CMK (cell line): ENCODE results near the gene ZNF407.

Experiments used
- DNase-seq: peaks from one replicate; pipeline ENCODE4 v3.0.0-alpha.2; 2010; ENCODE audit warnings: low read depth

The ZNF407 gene

GRCh38 chr18:75053028-75053629, 455.5 kb downstream of the ZNF407 start:
- DNase-seq, result no peak

- no peak for DNase-seq
These were observed 456.4 kb downstream of the ZNF407 start for GRCh38 chr18:75054046-75054445.

DNA sequence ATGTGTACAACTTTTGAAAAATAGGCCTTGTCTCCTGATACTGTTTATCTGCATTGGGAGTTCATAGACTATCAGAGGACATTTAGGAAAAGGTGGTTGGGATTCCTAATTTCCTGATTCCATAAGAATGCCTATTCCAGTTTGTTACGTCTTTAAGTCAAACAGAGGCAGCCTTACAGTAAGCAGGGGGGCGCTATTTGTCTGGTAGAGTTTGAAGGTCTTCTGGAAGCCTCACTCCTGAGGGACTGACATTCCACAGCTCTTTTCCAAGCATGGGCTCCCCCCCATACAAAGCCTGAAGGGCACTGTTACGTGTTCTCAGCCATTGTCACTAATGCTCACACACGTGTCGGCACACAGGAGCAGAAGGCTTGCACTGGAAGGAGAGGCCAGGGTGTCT, 456.9 kb downstream of the ZNF407 start:
- no peak for DNase-seq

GRCh38 chr18:75057169-75057960, 459.7 kb downstream of the ZNF407 start:
- DNase-seq, result no peak

- no peak for DNase-seq
These were observed 462.5 kb downstream of the ZNF407 start for GRCh38 chr18:75060185-75060584.

- DNase-seq, result no peak
These were observed 464.7 kb downstream of the ZNF407 start for GRCh38 chr18:75062297-75062886.

DNA sequence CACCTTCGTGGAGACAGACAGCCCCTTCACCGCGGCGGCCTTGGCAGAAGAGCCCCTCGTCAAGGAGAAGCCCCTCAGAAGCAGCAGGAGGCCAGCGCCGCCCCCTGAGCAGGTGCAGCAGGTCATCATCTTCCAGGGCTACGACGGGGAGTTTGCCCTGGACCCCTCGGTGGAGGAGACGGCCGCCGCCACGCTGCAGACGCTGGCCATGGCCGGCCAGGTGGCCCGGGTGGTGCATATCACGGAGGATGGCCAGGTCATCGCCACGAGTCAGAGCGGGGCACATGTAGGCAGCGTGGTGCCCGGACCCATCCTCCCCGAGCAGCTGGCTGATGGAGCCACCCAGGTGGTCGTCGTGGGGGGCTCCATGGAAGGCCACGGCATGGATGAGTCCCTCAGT, 465.5 kb downstream of the ZNF407 start:
- no peak for DNase-seq

DNA sequence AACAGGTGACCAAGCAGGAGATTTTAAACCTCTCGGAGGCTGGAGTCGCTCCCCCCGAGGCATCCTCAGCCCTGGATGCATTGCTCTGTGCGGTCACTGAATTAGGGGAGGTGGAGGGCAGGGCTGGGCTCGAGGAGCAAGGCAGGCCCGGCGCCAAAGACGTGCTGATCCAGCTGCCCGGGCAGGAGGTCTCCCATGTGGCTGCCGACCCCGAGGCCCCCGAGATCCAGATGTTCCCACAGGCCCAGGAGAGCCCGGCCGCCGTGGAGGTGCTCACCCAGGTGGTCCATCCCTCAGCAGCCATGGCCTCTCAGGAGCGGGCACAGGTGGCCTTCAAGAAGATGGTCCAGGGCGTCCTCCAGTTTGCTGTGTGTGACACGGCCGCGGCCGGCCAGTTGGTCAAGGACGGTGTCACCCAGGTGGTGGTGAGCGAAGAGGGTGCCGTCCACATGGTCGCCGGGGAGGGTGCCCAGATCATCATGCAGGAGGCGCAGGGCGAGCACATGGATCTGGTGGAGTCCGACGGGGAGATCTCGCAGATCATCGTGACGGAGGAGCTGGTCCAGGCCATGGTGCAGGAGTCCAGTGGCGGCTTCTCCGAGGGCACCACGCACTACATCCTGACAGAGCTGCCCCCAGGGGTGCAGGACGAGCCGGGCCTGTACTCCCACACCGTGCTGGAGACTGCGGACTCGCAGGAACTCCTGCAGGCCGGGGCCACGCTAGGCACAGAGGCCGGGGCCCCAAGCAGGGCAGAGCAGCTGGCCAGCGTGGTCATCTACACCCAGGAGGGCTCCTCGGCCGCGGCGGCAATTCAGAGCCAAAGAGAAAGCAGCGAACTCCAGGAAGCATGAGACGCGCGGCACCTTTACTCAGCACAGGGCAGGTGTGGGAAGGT, 466.2 kb downstream of the ZNF407 start:
- no peak for DNase-seq

DNA sequence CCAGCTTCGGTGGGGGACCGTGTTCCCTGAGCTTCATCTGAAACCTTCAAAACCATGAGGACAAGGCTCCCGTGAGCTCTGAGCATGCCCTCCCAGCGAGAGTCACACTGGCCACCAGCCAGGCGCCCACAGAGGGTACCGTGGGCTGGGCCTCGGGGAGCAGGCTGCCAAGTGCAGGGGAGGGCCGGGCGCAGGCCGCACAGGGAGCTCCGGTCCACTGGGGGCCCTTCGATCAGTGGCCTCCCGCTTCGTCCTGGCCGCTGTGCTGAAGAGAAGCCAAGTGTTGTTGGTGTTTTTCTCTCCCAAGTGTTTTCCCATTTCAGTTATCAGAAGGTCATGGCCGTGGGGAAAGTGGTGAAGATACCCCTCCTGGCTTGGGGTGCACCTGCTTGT, 466.8 kb downstream of the ZNF407 start:
- no peak for DNase-seq

GRCh38 chr18:75065251-75066000, 467.8 kb downstream of the ZNF407 start:
- no peak for DNase-seq

GRCh38 chr18:75066021-75066880, 468.6 kb downstream of the ZNF407 start:
- no peak for DNase-seq

DNA sequence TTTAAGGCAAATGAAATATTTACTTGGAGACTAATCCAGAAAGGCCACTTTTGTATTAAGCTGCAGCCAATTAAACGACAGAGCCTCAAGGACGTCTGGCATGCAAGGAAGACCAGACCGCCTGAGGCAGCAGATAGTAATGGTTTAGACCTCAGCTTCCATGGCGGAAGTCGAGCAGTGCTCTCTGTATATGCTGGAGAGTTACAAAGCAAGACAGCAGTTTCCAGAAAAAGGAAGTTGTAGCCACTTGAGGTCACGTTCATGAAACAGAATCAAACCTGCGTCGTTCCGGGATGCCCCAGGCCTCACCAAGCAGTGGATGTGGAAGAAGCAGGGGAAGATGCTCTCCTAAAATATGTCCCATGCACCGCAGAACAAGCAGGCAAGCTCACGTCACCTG, 469.3 kb downstream of the ZNF407 start:
- DNase-seq, result no peak

- DNase-seq, result no peak
These were observed 470.5 kb downstream of the ZNF407 start for GRCh38 chr18:75067996-75068645.

DNA sequence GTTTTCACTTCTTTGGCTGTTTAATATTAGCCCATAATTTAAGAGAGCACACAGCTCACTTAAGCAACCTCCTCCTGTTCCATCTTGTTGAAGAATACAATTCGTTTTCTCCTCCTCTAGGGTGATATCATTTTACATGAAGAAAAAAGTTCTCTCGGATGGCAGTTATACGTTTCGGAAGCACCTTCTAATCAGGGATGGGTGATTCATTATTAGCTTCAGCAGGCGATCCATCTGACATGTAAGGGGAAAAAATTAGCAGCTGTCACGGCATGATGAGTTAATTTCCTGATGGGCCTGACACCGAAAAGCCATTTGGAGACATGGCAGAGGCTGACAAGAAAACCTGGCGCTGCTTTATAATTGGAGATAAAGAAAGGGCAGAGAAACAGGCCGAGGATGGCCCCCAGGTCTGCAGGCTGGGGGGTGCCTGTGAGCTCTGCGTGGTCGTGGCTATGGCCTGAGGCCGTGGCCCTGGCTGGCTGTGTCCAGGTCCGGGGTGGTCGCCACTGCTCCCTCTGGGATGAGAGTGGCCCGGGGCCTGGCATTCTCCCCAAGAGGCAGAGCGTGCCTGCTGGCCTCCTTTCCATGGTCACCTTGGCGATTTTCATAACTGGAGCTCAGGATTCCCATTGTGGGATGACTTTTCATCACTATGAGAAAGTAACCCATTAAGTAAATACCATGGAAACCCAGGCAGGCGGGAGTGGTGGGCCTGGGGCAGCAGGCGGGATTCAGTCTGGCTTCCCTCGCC, 471.2 kb downstream of the ZNF407 start:
- DNase-seq, result no peak

DNA sequence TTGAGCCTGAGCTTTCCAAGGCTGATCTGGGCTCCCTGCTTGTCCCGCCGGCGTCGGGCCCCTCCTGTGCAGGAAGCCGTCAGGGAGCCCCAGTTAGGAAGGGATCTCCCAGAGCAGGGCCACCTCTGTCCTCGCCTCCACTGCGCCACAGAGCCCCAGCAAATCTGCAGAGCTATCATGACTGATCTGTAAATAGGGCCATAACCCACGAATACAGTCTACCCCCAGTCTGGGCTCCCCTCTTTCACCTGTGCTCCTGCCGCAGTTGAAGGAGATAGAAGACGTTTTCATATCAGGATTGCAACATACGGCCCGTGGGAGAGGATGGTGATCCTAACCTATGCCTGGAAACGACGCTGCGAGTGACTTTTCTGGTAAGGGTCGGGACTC, 472.6 kb downstream of the ZNF407 start:
- DNase-seq, result no peak

GRCh38 chr18:75070625-75071483, 473.2 kb downstream of the ZNF407 start:
- DNase-seq, result no peak

- DNase-seq, result no peak
These were observed 473.8 kb downstream of the ZNF407 start for GRCh38 chr18:75071484-75071785.

- DNase-seq, result no peak
These were observed 474.4 kb downstream of the ZNF407 start for GRCh38 chr18:75071866-75072671.
